ENCODE data around the gene LFNG.
"Not testable (repeated sequence)": the region's sequence is repeated elsewhere in the genome, so short reads cannot be mapped to it uniquely, and the experiment has no call there.

LFNG gene

GRCh38 chr7:2532816-2533215, 13.2 kb downstream of the LFNG start:
- H3K27ac ChIP-seq (ENCODE audit: low read depth, low read length); H2AFZ ChIP-seq (ENCODE audit: low read length, unreplicated experiment); H3K4me3 ChIP-seq (ENCODE audit: low read depth, low read length); H3K79me2 ChIP-seq (ENCODE audit: control insufficient read depth, insufficient read depth, low read length, unreplicated experiment); H3K27me3 ChIP-seq (ENCODE audit: insufficient read depth, low read length); H3K36me3 ChIP-seq (ENCODE audit: insufficient read depth, low read length): not testable (repeated sequence)
- H3K4me1 ChIP-seq (ENCODE audit: control insufficient read depth, insufficient read depth, low read length, unreplicated experiment), result peaks cover 33% of the 10 kb centered on the region

- H3K4me3 ChIP-seq (ENCODE audit: low read depth, low read length); H3K79me2 ChIP-seq (ENCODE audit: control insufficient read depth, insufficient read depth, low read length, unreplicated experiment); H3K27me3 ChIP-seq (ENCODE audit: insufficient read depth, low read length); H3K36me3 ChIP-seq (ENCODE audit: insufficient read depth, low read length); H3K27ac ChIP-seq (ENCODE audit: low read depth, low read length); H2AFZ ChIP-seq (ENCODE audit: low read length, unreplicated experiment): not testable (repeated sequence)
- H3K4me1 ChIP-seq (ENCODE audit: control insufficient read depth, insufficient read depth, low read length, unreplicated experiment), result peaks cover 25% of the 10 kb centered on the region
Observed at GRCh38 chr7:2533566-2533965, 14.0 kb downstream of the LFNG start.

GRCh38 chr7:2534214-2534613, 14.6 kb downstream of the LFNG start:
- not testable (repeated sequence) for H2AFZ ChIP-seq (ENCODE audit: low read length, unreplicated experiment); H3K79me2 ChIP-seq (ENCODE audit: control insufficient read depth, insufficient read depth, low read length, unreplicated experiment); H3K36me3 ChIP-seq (ENCODE audit: insufficient read depth, low read length); H3K27ac ChIP-seq (ENCODE audit: low read depth, low read length); H3K4me3 ChIP-seq (ENCODE audit: low read depth, low read length); H3K27me3 ChIP-seq (ENCODE audit: insufficient read depth, low read length)
- peaks cover 19% of the 10 kb centered on the region for H3K4me1 ChIP-seq (ENCODE audit: control insufficient read depth, insufficient read depth, low read length, unreplicated experiment)

- H3K79me2 ChIP-seq (ENCODE audit: control insufficient read depth, insufficient read depth, low read length, unreplicated experiment); H2AFZ ChIP-seq (ENCODE audit: low read length, unreplicated experiment); H3K4me3 ChIP-seq (ENCODE audit: low read depth, low read length); H3K4me1 ChIP-seq (ENCODE audit: control insufficient read depth, insufficient read depth, low read length, unreplicated experiment); H3K27ac ChIP-seq (ENCODE audit: low read depth, low read length); H3K36me3 ChIP-seq (ENCODE audit: insufficient read depth, low read length); H3K27me3 ChIP-seq (ENCODE audit: insufficient read depth, low read length): not testable (repeated sequence)
Observed at GRCh38 chr7:2535872-2536627, 16.5 kb downstream of the LFNG start.

- Histone ChIP-seq H3K36me3 (ENCODE audit: insufficient read depth, low read length) (no peaks in the 10 kb centered on the region), H3K79me2 (ENCODE audit: control insufficient read depth, insufficient read depth, low read length, unreplicated experiment) (no peaks in the 10 kb centered on the region), H3K27me3 (ENCODE audit: insufficient read depth, low read length) (no peaks in the 10 kb centered on the region), H3K4me1 (ENCODE audit: control insufficient read depth, insufficient read depth, low read length, unreplicated experiment) (no peaks in the 10 kb centered on the region), H2AFZ (ENCODE audit: low read length, unreplicated experiment) (no peak overlapping the region), H3K4me3 (ENCODE audit: low read depth, low read length) (no peak overlapping the region), H3K27ac (ENCODE audit: low read depth, low read length) (no peak overlapping the region)
Observed at GRCh38 chr7:2537981-2538851, 18.6 kb downstream of the LFNG start.

- Histone ChIP-seq H3K4me1 (ENCODE audit: control insufficient read depth, insufficient read depth, low read length, unreplicated experiment) (no peaks in the 10 kb centered on the region), H3K27me3 (ENCODE audit: insufficient read depth, low read length) (no peaks in the 10 kb centered on the region), H2AFZ (ENCODE audit: low read length, unreplicated experiment) (no peak overlapping the region), H3K36me3 (ENCODE audit: insufficient read depth, low read length) (no peaks in the 10 kb centered on the region), H3K27ac (ENCODE audit: low read depth, low read length) (no peak overlapping the region), H3K4me3 (ENCODE audit: low read depth, low read length) (no peak overlapping the region), H3K79me2 (ENCODE audit: control insufficient read depth, insufficient read depth, low read length, unreplicated experiment) (no peaks in the 10 kb centered on the region)
Observed at GRCh38 chr7:2539031-2539911, 19.7 kb downstream of the LFNG start.

GRCh38 chr7:2540133-2540532, 20.6 kb downstream of the LFNG start:
- Histone ChIP-seq H3K4me3 (ENCODE audit: low read depth, low read length) (no peak overlapping the region), H3K27ac (ENCODE audit: low read depth, low read length) (no peak overlapping the region), H3K79me2 (ENCODE audit: control insufficient read depth, insufficient read depth, low read length, unreplicated experiment) (no peaks in the 10 kb centered on the region), H3K27me3 (ENCODE audit: insufficient read depth, low read length) (no peaks in the 10 kb centered on the region), H2AFZ (ENCODE audit: low read length, unreplicated experiment) (no peak overlapping the region), H3K36me3 (ENCODE audit: insufficient read depth, low read length) (no peaks in the 10 kb centered on the region), H3K4me1 (ENCODE audit: control insufficient read depth, insufficient read depth, low read length, unreplicated experiment) (no peaks in the 10 kb centered on the region)

GRCh38 chr7:2540641-2541051, 21.1 kb downstream of the LFNG start:
- Histone ChIP-seq H3K4me3 (ENCODE audit: low read depth, low read length) (no peak overlapping the region), H2AFZ (ENCODE audit: low read length, unreplicated experiment) (no peak overlapping the region), H3K79me2 (ENCODE audit: control insufficient read depth, insufficient read depth, low read length, unreplicated experiment) (no peaks in the 10 kb centered on the region), H3K36me3 (ENCODE audit: insufficient read depth, low read length) (no peaks in the 10 kb centered on the region), H3K27me3 (ENCODE audit: insufficient read depth, low read length) (no peaks in the 10 kb centered on the region), H3K4me1 (ENCODE audit: control insufficient read depth, insufficient read depth, low read length, unreplicated experiment) (no peaks in the 10 kb centered on the region), H3K27ac (ENCODE audit: low read depth, low read length) (no peak overlapping the region)

GRCh38 chr7:2541291-2542010, 21.9 kb downstream of the LFNG start:
- no peaks in the 10 kb centered on the region for H3K79me2 ChIP-seq (ENCODE audit: control insufficient read depth, insufficient read depth, low read length, unreplicated experiment)
- H3K36me3 ChIP-seq (ENCODE audit: insufficient read depth, low read length), result no peaks in the 10 kb centered on the region
- no peaks in the 10 kb centered on the region for H3K27me3 ChIP-seq (ENCODE audit: insufficient read depth, low read length)
- no peak overlapping the region for H3K27ac ChIP-seq (ENCODE audit: low read depth, low read length)
- H3K4me1 ChIP-seq (ENCODE audit: control insufficient read depth, insufficient read depth, low read length, unreplicated experiment), result no peaks in the 10 kb centered on the region
- no peak overlapping the region for H3K4me3 ChIP-seq (ENCODE audit: low read depth, low read length)
- H2AFZ ChIP-seq (ENCODE audit: low read length, unreplicated experiment), result no peak overlapping the region
